HG03432 (cell line): ENCODE measurements around the gene TRH.

ENCODE experiments used
- ATAC-seq: cut with Tn5 transposase; IDR thresholded peaks from one replicate; pipeline ENCODE4 v1.9.1; 2021; ENCODE audit warnings: mild to moderate bottlenecking, moderate library complexity; ENCODE audit not compliant: unreplicated experiment

TRH gene

DNA sequence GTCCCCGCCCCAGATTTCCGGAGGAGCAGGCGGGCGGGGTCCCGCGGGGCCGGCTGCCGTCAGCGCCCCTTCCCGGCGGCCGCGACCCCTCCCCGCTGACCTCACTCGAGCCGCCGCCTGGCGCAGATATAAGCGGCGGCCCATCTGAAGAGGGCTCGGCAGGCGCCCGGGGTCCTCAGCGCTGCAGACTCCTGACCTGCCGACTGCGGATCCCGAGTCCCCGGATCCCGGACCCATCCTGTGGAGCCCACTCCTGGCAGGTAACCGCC, at the start of gene TRH:
Gene TRH (plus strand): TSS at position 157 of the 269 bp plus-strand sequence. CDS start 1,097 bp downstream, outside the sequence.
- no peak for ATAC-seq

DNA sequence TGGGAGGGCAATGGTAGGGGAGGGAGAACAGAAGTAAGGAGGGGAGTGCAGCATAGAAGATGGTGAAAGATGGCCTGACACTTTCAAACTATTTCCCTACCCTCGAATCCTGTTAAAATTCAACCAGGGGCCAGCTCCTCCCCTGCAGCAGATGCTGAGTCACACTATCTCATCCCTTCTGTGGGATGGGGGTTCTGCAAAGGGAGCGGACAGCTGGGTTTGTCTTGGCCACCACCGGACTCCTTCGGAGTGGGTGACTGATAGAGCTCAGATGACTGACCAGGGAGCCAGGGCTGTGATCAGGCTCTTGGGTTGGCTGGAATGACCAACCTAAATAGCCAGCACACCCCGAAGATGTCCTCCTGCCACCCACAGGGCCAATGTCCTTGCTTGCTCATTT, 47.4 kb upstream of the TRH start:
- ATAC-seq: no peak

GRCh38 chr3:129929383-129929782, 45.1 kb upstream of the TRH start:
- ATAC-seq: no peak

GRCh38 chr3:129933471-129933870, 41.0 kb upstream of the TRH start:
- ATAC-seq: no peak

GRCh38 chr3:129934234-129935123, 40.0 kb upstream of the TRH start:
- ATAC-seq: no peak

GRCh38 chr3:129936757-129937156, 37.8 kb upstream of the TRH start:
- no peak for ATAC-seq

DNA sequence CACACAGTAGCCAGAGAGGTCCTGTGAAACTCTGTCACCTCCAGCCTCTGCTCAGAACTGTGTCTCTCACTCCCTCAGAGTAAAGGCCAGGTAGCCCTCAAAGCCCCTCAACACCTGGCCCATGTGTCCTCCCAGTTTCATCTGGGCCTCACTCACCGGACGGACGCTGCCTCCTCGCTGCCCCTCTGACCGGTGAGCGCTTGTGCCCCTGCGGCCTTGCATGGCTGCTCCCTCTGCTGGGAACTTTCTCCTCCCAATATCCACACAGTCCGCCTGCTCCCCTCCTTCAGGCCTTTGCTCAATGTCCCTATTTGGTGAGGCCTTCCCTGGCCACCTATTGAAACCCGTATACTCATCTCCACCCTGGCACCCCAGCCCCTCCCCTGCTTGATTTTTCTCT, 36.8 kb upstream of the TRH start:
- ATAC-seq: no peak

DNA sequence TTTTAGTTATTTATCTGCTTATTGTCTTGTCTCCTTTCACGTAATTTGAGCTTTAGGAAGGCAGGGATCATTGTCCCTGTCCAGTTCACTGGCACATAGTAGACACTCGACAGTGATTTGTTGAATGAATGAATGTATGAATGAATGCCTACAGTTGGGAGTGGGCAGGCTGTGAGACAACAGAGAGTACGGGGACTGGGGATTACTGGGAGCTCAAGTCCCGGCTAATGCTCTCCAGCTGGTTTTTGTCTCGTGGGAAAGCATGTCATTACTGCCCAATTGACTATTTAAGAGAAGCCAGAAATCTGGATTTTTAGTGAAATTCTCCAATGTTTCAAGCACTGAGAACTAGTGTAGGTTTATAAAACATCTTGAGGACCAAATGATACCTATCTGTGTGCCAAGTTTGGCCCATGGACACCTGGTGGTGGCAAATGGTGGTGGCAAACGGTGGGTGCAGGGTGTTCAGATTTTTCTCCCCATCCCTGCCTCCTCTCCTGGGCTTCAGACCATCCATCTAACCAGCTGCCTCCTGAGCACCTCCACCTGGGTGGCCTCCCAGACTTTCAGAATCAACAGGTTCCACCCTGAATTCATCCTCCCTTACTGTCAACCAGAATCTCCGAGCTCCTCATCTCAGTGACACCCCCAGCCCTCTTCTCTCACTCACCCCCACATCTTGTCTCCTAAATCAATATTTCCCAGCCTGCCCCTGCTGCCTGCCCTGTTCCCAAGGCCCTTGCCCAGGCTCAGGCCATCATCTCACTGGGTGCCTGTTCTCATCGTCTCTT, 36.2 kb upstream of the TRH start:
- ATAC-seq: no peak

- no peak for ATAC-seq
Observed at GRCh38 chr3:129940086-129940485, 34.4 kb upstream of the TRH start.

DNA sequence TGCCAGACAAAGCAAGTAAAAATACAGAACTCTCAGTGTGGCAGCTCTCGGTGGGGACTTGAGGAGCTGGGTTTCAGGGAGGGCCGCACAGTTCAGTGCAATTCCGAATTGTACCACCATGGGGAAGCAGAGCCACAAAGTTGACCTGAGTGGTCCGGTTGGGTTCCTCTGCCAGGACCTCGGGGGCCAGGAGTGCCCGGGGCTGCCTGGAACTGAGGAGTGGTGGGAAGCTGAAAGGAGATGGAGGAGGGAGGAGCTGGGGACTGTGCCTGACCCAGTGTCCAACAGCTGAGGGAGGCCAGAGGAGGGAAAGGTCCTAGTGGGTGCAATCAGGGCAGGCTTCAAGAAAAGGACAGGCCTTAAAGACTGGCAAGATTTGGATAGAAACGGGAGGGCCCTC, 32.2 kb upstream of the TRH start:
- no peak for ATAC-seq

GRCh38 chr3:129943020-129943419, 31.5 kb upstream of the TRH start:
- no peak for ATAC-seq

- ATAC-seq: no peak
Observed at GRCh38 chr3:129944709-129945108, 29.8 kb upstream of the TRH start.

DNA sequence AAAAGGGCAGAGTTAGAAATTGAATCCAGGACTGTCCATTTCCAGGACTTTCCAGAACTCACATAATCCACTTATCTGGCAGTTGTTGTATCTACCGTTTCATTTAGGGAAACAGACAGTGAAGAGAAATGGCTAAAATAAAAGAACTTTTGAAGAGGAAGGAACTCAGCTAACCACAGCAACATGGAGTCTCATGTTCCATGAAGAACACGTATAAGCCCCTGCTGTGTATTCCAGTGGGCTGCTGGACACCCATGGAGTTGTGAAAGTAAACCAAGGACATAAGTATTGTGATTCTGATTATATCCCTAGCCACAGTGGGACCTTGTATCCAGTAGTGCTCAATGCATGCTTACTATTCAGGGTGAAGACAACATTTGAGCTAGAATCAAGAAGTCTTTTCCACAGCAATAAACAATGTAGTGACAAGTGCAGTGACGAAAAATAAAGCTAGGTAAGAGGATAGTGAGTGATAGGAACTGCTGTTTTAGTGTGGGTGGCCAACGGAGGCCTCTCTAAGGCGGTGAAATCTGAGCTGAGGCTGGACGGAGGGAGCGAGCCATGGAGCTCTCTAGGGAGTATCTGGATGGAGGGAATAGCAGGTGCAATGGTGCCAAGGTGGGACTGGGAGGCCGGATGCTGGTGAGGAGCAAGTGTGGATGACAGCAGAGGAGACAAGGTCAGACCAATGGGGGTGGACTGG, 26.8 kb upstream of the TRH start:
- ATAC-seq: no peak

DNA sequence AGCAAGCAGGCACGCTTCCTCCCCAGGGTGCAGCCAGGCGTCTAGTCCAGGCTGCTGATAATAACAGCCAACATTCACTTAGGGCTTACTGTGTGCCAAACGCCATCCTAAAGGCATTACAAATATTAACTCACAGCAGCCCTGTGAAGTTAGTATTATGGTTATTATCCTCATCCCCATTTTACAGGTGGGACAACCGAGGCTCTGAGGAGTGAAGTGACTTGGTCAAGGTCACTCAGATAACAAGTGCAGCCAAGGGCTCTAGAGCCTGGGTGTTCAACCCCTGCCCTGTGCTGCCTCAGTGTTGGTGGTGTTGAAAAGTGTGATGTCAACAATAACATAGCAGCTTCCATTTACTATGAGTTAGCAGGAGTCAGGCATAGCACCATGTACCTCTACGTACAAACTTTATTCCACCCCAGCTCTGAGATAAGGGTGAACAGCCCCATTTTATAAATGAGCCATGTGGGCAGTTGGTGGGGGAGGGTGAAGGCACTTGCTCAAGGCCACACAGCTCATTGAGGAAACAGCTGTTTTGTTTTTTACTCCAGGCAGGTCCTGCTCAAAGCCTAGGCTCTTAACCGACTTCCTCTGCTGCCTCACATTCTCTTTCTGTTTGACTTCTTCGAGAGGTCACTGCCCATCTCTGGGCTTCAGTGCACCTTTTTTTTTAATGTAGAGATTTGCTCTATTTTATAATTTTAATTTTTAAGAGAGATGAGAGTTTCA, 24.0 kb upstream of the TRH start:
- no peak for ATAC-seq

- no peak for ATAC-seq
Observed at GRCh38 chr3:129952556-129953355, 21.8 kb upstream of the TRH start.

DNA sequence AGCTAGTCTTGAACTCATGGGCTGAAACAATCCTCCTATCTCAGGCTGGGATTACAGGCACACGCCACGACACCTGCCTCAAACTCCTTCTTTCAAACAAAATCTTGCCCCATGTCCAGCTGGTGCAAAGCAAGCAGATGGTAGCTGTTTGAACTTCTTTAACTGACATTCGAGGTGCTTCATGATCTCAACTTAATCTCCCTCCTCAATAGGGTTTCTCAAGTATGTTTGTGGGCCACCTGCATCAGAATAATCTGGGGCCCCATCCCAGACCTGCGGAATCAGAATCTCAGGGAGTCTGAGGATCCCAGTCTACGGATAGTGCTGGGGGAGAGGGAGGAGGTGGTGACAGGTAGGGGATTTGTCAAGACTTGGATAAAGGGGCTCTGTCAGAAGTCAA, 20.9 kb upstream of the TRH start:
- no peak for ATAC-seq

DNA sequence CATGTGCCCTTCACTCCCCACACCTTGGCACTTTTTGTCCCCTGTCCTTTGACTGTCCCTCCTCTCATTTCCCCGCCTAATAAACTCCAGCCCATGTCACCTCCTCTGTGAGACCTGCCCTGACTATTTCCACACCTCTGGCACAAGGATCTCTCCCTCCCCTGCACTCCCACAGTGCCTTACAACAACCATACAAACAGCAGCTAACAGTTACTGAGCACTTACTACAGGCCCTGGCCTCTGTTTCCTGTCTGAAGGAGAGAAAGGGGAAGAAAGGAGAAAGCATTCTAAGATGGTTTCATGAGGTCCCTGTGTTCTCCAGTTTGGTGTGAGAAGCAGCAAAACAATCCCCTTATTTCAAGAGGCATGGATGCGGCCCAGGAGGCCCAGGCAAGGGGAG, 20.0 kb upstream of the TRH start:
- no peak for ATAC-seq

GRCh38 chr3:129956936-129957335, 17.6 kb upstream of the TRH start:
- no peak for ATAC-seq

DNA sequence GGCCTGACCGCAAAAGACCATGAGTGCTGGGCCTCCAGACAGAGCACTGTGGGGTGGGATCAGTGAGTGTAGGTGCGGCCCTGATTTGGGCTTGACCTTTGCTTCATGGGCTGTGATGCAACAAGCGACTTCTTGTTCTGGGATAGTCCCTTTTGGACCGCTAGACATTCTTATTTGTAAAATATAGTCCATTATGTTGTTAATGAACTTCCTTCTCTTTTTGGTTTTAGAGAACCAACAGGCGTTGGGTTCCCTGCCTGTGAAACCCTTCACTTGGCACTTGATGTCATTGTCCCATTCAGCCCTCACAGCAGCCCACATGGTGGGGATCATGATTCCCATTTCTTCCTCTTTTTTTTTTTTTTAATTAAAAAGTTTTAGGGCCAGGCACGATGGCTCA, 15.8 kb upstream of the TRH start:
- no peak for ATAC-seq

- ATAC-seq: no peak
Observed at GRCh38 chr3:129961141-129961541, 13.4 kb upstream of the TRH start.
